MM.1S (cell line): Measurements from ENCODE around the gene CLSTN1.

Experiments used
- DNase-seq: peaks from one replicate; pipeline ENCODE4 v3.0.0-alpha.2; 2015
- H2AFZ ChIP-seq: fragments of 300-600 bp; sonication (generic); 2 replicates; pipeline ENCODE4 v1.6.0; 2016; ENCODE audit warnings: antibody characterized with exemption, low read length
- H3F3A ChIP-seq: fragments of 300-600 bp; sonication (generic); 2 replicates; pipeline ENCODE4 v1.6.1; 2016; ENCODE audit warnings: mild to moderate bottlenecking, antibody characterized with exemption, low read length, moderate library complexity, mixed read lengths; ENCODE audit not compliant: insufficient read depth
- H3K27ac ChIP-seq: fragments of 300-600 bp; sonication (generic); 2 replicates; pipeline ENCODE4 v1.5.1; 2016; ENCODE audit warnings: mild to moderate bottlenecking, low read length
- H3K27me3 ChIP-seq: fragments of 300-600 bp; sonication (generic); replicated peaks from 2 replicates; pipeline ENCODE4 v1.6.0; 2016; ENCODE audit warnings: low read length; ENCODE audit not compliant: insufficient read depth
- H3K36me3 ChIP-seq: fragments of 300-600 bp; sonication (generic); replicated peaks from 2 replicates; pipeline ENCODE4 v1.6.1; 2016; ENCODE audit warnings: mild to moderate bottlenecking, low read length, mixed read lengths; ENCODE audit not compliant: insufficient read depth
- H3K4me1 ChIP-seq: fragments of 300-600 bp; sonication (generic); 2 replicates; pipeline ENCODE4 v1.6.1; 2016; ENCODE audit warnings: low read length, mixed read lengths
- H3K4me2 ChIP-seq: fragments of 300-600 bp; sonication (generic); 2 replicates; pipeline ENCODE4 v1.6.0; 2016; ENCODE audit warnings: low read depth, low read length
- H3K4me3 ChIP-seq: fragments of 300-600 bp; sonication (generic); 2 replicates; pipeline ENCODE4 v1.5.1; 2016; ENCODE audit warnings: low read length, mixed read lengths
- H3K79me2 ChIP-seq: fragments of 300-600 bp; sonication (generic); 2 replicates; pipeline ENCODE4 v1.6.1; 2016; ENCODE audit warnings: mixed run types, low read length, mixed read lengths
- H3K9ac ChIP-seq: fragments of 300-600 bp; sonication (generic); 2 replicates; pipeline ENCODE4 v1.6.1; 2016; ENCODE audit warnings: low read length, mixed read lengths
- H3K9me2 ChIP-seq: fragments of 300-600 bp; sonication (generic); replicated peaks from 2 replicates; pipeline ENCODE4 v1.6.1; 2016; ENCODE audit warnings: mild to moderate bottlenecking, low read length, mixed read lengths; ENCODE audit not compliant: insufficient read depth
- H3K9me3 ChIP-seq: fragments of 300-600 bp; sonication (generic); replicated peaks from 2 replicates; pipeline ENCODE4 v1.6.1; 2016; ENCODE audit warnings: mild to moderate bottlenecking, low read length, mixed read lengths; ENCODE audit not compliant: insufficient read depth
- H4K20me1 ChIP-seq: fragments of 300-600 bp; sonication (generic); 2 replicates; pipeline ENCODE4 v1.6.1; 2016; ENCODE audit warnings: mild to moderate bottlenecking, low read length, moderate library complexity, mixed read lengths; ENCODE audit not compliant: insufficient read depth
- EZH2 ChIP-seq: fragments of 300-600 bp; sonication (generic); optimal IDR thresholded peaks from 2 replicates; pipeline ENCODE3; 2017; ENCODE audit warnings: low read depth, mild to moderate bottlenecking, antibody characterized with exemption, low read length, mixed read lengths
- EZH2phosphoT487 ChIP-seq: fragments of 300-600 bp; sonication (generic); IDR thresholded peaks from 2 replicates; pipeline ENCODE4 v1.6.1; 2018; ENCODE audit warnings: antibody characterized with exemption, low read length
- TF ChIP-seq, protein P1 (sequence below): fragments of 300-600 bp; sonication (generic); IDR thresholded peaks from 2 replicates; pipeline ENCODE4 v1.5.1; 2016; ENCODE audit warnings: antibody characterized with exemption, low read length, mixed read lengths

The CLSTN1 gene

DNA sequence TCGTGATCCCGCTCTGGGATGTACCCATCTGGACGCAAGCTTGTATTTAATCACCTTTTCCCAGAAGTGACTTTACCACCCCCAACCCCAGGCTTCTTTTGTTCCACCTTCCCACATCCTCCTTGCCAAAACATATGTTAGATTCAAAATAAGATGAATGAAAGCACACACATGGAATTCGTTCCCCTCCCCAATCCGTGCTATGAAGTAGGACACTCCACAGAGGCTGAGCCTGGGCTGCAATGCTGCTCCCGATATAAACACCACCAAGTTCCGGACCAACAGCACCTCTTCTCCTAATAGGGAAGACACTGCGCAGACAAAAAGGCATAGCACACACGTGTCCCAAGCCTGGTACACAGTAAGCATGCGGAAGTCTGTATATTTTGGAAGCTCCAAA, 86.1 kb downstream of the CLSTN1 start:
- Histone ChIP-seq H3K36me3 (peaks cover 4% of the 10 kb centered on the region; the same call in 1 of the 2 replicates), H3K27ac (no peak overlapping the region)
- TF ChIP-seq, protein P1, sequence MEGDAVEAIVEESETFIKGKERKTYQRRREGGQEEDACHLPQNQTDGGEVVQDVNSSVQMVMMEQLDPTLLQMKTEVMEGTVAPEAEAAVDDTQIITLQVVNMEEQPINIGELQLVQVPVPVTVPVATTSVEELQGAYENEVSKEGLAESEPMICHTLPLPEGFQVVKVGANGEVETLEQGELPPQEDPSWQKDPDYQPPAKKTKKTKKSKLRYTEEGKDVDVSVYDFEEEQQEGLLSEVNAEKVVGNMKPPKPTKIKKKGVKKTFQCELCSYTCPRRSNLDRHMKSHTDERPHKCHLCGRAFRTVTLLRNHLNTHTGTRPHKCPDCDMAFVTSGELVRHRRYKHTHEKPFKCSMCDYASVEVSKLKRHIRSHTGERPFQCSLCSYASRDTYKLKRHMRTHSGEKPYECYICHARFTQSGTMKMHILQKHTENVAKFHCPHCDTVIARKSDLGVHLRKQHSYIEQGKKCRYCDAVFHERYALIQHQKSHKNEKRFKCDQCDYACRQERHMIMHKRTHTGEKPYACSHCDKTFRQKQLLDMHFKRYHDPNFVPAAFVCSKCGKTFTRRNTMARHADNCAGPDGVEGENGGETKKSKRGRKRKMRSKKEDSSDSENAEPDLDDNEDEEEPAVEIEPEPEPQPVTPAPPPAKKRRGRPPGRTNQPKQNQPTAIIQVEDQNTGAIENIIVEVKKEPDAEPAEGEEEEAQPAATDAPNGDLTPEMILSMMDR = no peak
- TF ChIP-seq EZH2 (no peak), EZH2phosphoT487 (no peak)

DNA sequence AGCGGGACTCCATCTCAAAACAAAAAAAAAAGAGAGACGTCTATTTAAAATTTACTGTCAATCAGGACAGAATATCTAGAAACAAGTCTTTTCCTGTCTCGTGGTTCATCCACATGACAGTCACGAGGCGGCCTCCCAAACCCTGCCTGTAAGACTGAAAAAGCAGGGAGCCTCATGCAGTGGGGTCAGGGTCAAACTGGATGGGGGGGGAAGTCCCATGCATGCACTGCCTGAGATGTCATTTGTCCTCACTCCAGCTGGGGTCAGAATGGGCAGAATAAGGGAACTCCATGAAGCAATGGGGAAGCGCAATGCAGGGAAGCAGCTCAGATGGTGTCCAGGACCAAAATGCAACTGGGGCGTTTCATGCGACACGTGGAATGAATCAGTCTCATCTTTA, 86.7 kb downstream of the CLSTN1 start:
- no peak overlapping the region for H2AFZ ChIP-seq
- H3K36me3 ChIP-seq = peaks cover 4% of the 10 kb centered on the region; the same call in 1 of the 2 replicates
- no peaks in the 10 kb centered on the region for H3K27me3 ChIP-seq
- no peaks in the 10 kb centered on the region for H3K79me2 ChIP-seq
- no peaks in the 10 kb centered on the region for H4K20me1 ChIP-seq
- DNase-seq = no peak
- H3K9ac ChIP-seq = no peak overlapping the region
- no peak overlapping the region for H3K4me2 ChIP-seq
- H3K4me3 ChIP-seq = no peak overlapping the region
- no peaks in the 10 kb centered on the region for H3K9me2 ChIP-seq
- no peaks in the 10 kb centered on the region for H3K9me3 ChIP-seq
- TF ChIP-seq, protein P1 = no peak
- TF ChIP-seq EZH2 = no peak
- TF ChIP-seq EZH2phosphoT487 = no peak
- H3F3A ChIP-seq = no peaks in the 10 kb centered on the region
- no peaks in the 10 kb centered on the region for H3K4me1 ChIP-seq
- no peak overlapping the region for H3K27ac ChIP-seq

More for the DNA sequence above, 86.1 kb downstream of the CLSTN1 start:
- no peak overlapping the region for H3K4me2 ChIP-seq
- no peaks in the 10 kb centered on the region for H3K9me2 ChIP-seq
- H3F3A ChIP-seq = no peaks in the 10 kb centered on the region
- no peak overlapping the region for H2AFZ ChIP-seq
- no peak overlapping the region for H3K4me3 ChIP-seq
- H3K9ac ChIP-seq = no peak overlapping the region
- H3K27me3 ChIP-seq = no peaks in the 10 kb centered on the region
- no peak for DNase-seq
- H3K79me2 ChIP-seq = no peaks in the 10 kb centered on the region
- H3K4me1 ChIP-seq = no peaks in the 10 kb centered on the region
- H4K20me1 ChIP-seq = no peaks in the 10 kb centered on the region
- no peaks in the 10 kb centered on the region for H3K9me3 ChIP-seq

GRCh38 chr1:9736241-9736640, 87.5 kb downstream of the CLSTN1 start:
- Histone ChIP-seq H3K9me2 (no peaks in the 10 kb centered on the region), H3K4me1 (no peaks in the 10 kb centered on the region), H4K20me1 (no peaks in the 10 kb centered on the region), H3K9me3 (no peaks in the 10 kb centered on the region), H3K27ac (no peak overlapping the region), H3K36me3 (peaks cover 4% of the 10 kb centered on the region; the same call in 1 of the 2 replicates), H2AFZ (no peak overlapping the region), H3K27me3 (no peaks in the 10 kb centered on the region), H3F3A (no peaks in the 10 kb centered on the region), H3K79me2 (no peaks in the 10 kb centered on the region), H3K9ac (no peak overlapping the region), H3K4me2 (no peak overlapping the region), H3K4me3 (no peak overlapping the region)
- TF ChIP-seq EZH2phosphoT487 = no peak
- TF ChIP-seq, protein P1 = no peak
- TF ChIP-seq EZH2 = no peak
- no peak for DNase-seq
